GM23338 (cell line): ENCODE measurements around the gene STK4.

Source experiments
- CREB1 ChIP-seq: fragments of 250-450 bp; sonication (Bioruptor Pico); IDR thresholded peaks from 2 replicates; pipeline ENCODE4 v1.5.0; 2020; ENCODE audit warnings: low read depth, mild to moderate bottlenecking, moderate library complexity
- CTCF ChIP-seq, 2 experiments: fragments of 200-600 bp in 1 of 2; sonication (generic) in 1 of 2; conservative IDR thresholded peaks; 2 replicates each; pipeline versions ENCODE4 v1.5.1 to v1.6.1; 2016 to 2017; ENCODE audit warnings: antibody characterized with exemption in 2 of 2, low read depth in 2 of 2, mild to moderate bottlenecking in 2 of 2, moderate library complexity in 1 of 2
- EZH2 ChIP-seq: fragments of 200-600 bp; sonication (generic); IDR thresholded peaks from one replicate; pipeline ENCODE4 v1.8.0; 2017; ENCODE audit warnings: antibody characterized with exemption, mild to moderate bottlenecking, low read depth; ENCODE audit not compliant: unreplicated experiment
- EZH2phosphoT487 ChIP-seq: fragments of 200-600 bp; sonication (generic); IDR thresholded peaks from one replicate; pipeline ENCODE4 v1.8.1; 2018; ENCODE audit warnings: antibody characterized with exemption; ENCODE audit not compliant: unreplicated experiment
- JUNB ChIP-seq: IDR thresholded peaks from one replicate; pipeline ENCODE4 v1.6.1; 2016; ENCODE audit warnings: antibody characterized with exemption; ENCODE audit not compliant: unreplicated experiment
- NANOG ChIP-seq: IDR thresholded peaks from 2 replicates; pipeline ENCODE4 v1.6.1; 2016; ENCODE audit warnings: antibody characterized with exemption, borderline replicate concordance
- POLR2AphosphoS5 ChIP-seq: IDR thresholded peaks from 2 replicates; pipeline ENCODE4 v1.6.1; 2016; ENCODE audit warnings: antibody characterized with exemption, low read depth
- REST ChIP-seq: IDR thresholded peaks from one replicate; pipeline ENCODE4 v1.6.1; 2018; ENCODE audit warnings: antibody characterized with exemption; ENCODE audit not compliant: unreplicated experiment

GRCh38 chr20:45082468-45082867, 116.2 kb downstream of the STK4 start:
- TF ChIP-seq CTCF (conservative IDR thresholded peaks at IDR 0.05; ENCODE audit: low read depth in 2 of 2) (no peak), CREB1 (CRISPR knock-in tag) (no peak), REST (no peak), POLR2AphosphoS5 (no peak), EZH2phosphoT487 (no peak), NANOG (no peak), JUNB (no peak), EZH2 (no peak)
